ENCODE results near the gene PRPSAP2. TPM values are rescaled to one million over a fixed set of nuclear protein-coding genes. Genes with fewer than 3 reads are reported as not detected.
"Not testable (repeated sequence)": the region's sequence is repeated elsewhere in the genome, so short reads cannot be mapped to it uniquely, and the experiment has no call there.

The PRPSAP2 gene
- total RNA-seq, 1 donor from 2014 or later: 50.6 TPM

GRCh38 chr17:18920911-18921441, 63.0 kb downstream of the PRPSAP2 start:
- Mint-ChIP-seq H3K36me3 (ENCODE audit: low read depth, unreplicated experiment) (peaks cover 19% of the 10 kb centered on the region), H3K27ac (ENCODE audit: unreplicated experiment) (no peak overlapping the region), H3K4me1 (ENCODE audit: low read depth, unreplicated experiment) (peaks cover 17% of the 10 kb centered on the region), H3K27me3 (ENCODE audit: low read depth, unreplicated experiment) (no peaks in the 10 kb centered on the region), H3K4me3 (ENCODE audit: unreplicated experiment) (no peak overlapping the region), H3K9me3 (ENCODE audit: unreplicated experiment) (no peaks in the 10 kb centered on the region)
- Histone ChIP-seq H3K36me3 (ENCODE audit: insufficient read depth, low read length) (peaks cover 6% of the 10 kb centered on the region), H3K4me2 (ENCODE audit: low read length) (peak overlapping the region; percentile 53), H4K20me1 (ENCODE audit: insufficient read depth, low read length) (peaks cover 16% of the 10 kb centered on the region), H3K9ac (ENCODE audit: low read length) (peak overlapping the region; percentile 14), H3K9me3 (ENCODE audit: insufficient read depth, low read depth, low read length) (no peaks in the 10 kb centered on the region), H3K27me3 (ENCODE audit: insufficient read depth, low read length) (no peaks in the 10 kb centered on the region), H3K4me1 (ENCODE audit: insufficient read depth, low read length) (peaks cover 15% of the 10 kb centered on the region), H3K4me3 (ENCODE audit: insufficient read depth, low read depth, low read length) (no peak overlapping the region), H3K79me2 (ENCODE audit: insufficient read depth, low read length) (peaks cover 10% of the 10 kb centered on the region), H2AFZ (ENCODE audit: low read depth, low read length) (no peak overlapping the region), H3K27ac (ENCODE audit: low read depth, low read length) (peak overlapping the region; percentile 60)
- DNase-seq (ENCODE audit: low read depth) (peak; percentile 56), FAIRE-seq (peak; percentile 75)
- TF ChIP-seq CTCF (IDR thresholded peaks at IDR 0.05; ENCODE audit: insufficient read depth, low read depth, low read length): no peak

- peak overlapping the region; percentile 60 for H3K27ac ChIP-seq (ENCODE audit: low read depth, low read length)
- no peak overlapping the region for H3K4me3 ChIP-seq (ENCODE audit: insufficient read depth, low read depth, low read length)
- H3K9ac ChIP-seq (ENCODE audit: low read length): peak overlapping the region; percentile 14
- H3K36me3 ChIP-seq (ENCODE audit: insufficient read depth, low read length): peaks cover 3% of the 10 kb centered on the region
- FAIRE-seq (no peak), DNase-seq (ENCODE audit: low read depth) (no peak)
- Mint-ChIP-seq H3K36me3 (ENCODE audit: low read depth, unreplicated experiment) (peaks cover 18% of the 10 kb centered on the region), H3K9me3 (ENCODE audit: unreplicated experiment) (no peaks in the 10 kb centered on the region), H3K27ac (ENCODE audit: unreplicated experiment) (no peak overlapping the region), H3K4me1 (ENCODE audit: low read depth, unreplicated experiment) (peaks cover 17% of the 10 kb centered on the region), H3K27me3 (ENCODE audit: low read depth, unreplicated experiment) (no peaks in the 10 kb centered on the region), H3K4me3 (ENCODE audit: unreplicated experiment) (no peak overlapping the region)
- no peaks in the 10 kb centered on the region for H3K9me3 ChIP-seq (ENCODE audit: insufficient read depth, low read depth, low read length)
- no peak for TF ChIP-seq EZH2 (IDR thresholded peaks at IDR 0.05; ENCODE audit: insufficient read depth, low read length)
- TF ChIP-seq CTCF (IDR thresholded peaks at IDR 0.05; ENCODE audit: insufficient read depth, low read depth, low read length): no peak
- H3K4me1 ChIP-seq (ENCODE audit: insufficient read depth, low read length): peaks cover 15% of the 10 kb centered on the region
- H2AFZ ChIP-seq (ENCODE audit: low read depth, low read length): no peak overlapping the region
- peaks cover 10% of the 10 kb centered on the region for H3K79me2 ChIP-seq (ENCODE audit: insufficient read depth, low read length)
- H3K4me2 ChIP-seq (ENCODE audit: low read length): peak overlapping the region; percentile 53
- no peaks in the 10 kb centered on the region for H3K27me3 ChIP-seq (ENCODE audit: insufficient read depth, low read length)
- H4K20me1 ChIP-seq (ENCODE audit: insufficient read depth, low read length): peaks cover 16% of the 10 kb centered on the region
These were observed 63.6 kb downstream of the PRPSAP2 start for GRCh38 chr17:18921485-18921884.

GRCh38 chr17:18921912-18922451, 64.1 kb downstream of the PRPSAP2 start:
- H3K79me2 ChIP-seq (ENCODE audit: insufficient read depth, low read length): peaks cover 10% of the 10 kb centered on the region
- H3K36me3 ChIP-seq (ENCODE audit: insufficient read depth, low read length): no peaks in the 10 kb centered on the region
- peak overlapping the region; percentile 53 for H3K4me2 ChIP-seq (ENCODE audit: low read length)
- Mint-ChIP-seq H3K9me3 (ENCODE audit: unreplicated experiment) (no peaks in the 10 kb centered on the region), H3K27ac (ENCODE audit: unreplicated experiment) (no peak overlapping the region), H3K36me3 (ENCODE audit: low read depth, unreplicated experiment) (peaks cover 17% of the 10 kb centered on the region), H3K4me3 (ENCODE audit: unreplicated experiment) (no peak overlapping the region), H3K27me3 (ENCODE audit: low read depth, unreplicated experiment) (no peaks in the 10 kb centered on the region), H3K4me1 (ENCODE audit: low read depth, unreplicated experiment) (peaks cover 17% of the 10 kb centered on the region)
- no peak overlapping the region for H2AFZ ChIP-seq (ENCODE audit: low read depth, low read length)
- H3K4me3 ChIP-seq (ENCODE audit: insufficient read depth, low read depth, low read length): no peak overlapping the region
- peak overlapping the region; percentile 60 for H3K27ac ChIP-seq (ENCODE audit: low read depth, low read length)
- TF ChIP-seq CTCF (IDR thresholded peaks at IDR 0.05; ENCODE audit: insufficient read depth, low read depth, low read length) (no peak), EZH2 (IDR thresholded peaks at IDR 0.05; ENCODE audit: insufficient read depth, low read length) (no peak)
- no peaks in the 10 kb centered on the region for H3K9me3 ChIP-seq (ENCODE audit: insufficient read depth, low read depth, low read length)
- no peak overlapping the region for H3K9ac ChIP-seq (ENCODE audit: low read length)
- DNase-seq (ENCODE audit: low read depth): peak; percentile 73
- H4K20me1 ChIP-seq (ENCODE audit: insufficient read depth, low read length): peaks cover 16% of the 10 kb centered on the region
- no peaks in the 10 kb centered on the region for H3K27me3 ChIP-seq (ENCODE audit: insufficient read depth, low read length)
- peaks cover 15% of the 10 kb centered on the region for H3K4me1 ChIP-seq (ENCODE audit: insufficient read depth, low read length)
- no peak for FAIRE-seq

GRCh38 chr17:18922596-18922995, 64.7 kb downstream of the PRPSAP2 start:
- not testable (repeated sequence) for H3K27ac ChIP-seq (ENCODE audit: low read depth, low read length); DNase-seq (ENCODE audit: low read depth)

More at GRCh38 chr17:18922596-18922995, 64.7 kb downstream of the PRPSAP2 start:
- not testable (repeated sequence) for H3K9me3 Mint-ChIP-seq (ENCODE audit: unreplicated experiment); H3K9me3 ChIP-seq (ENCODE audit: insufficient read depth, low read depth, low read length); H3K9ac ChIP-seq (ENCODE audit: low read length); H3K27me3 Mint-ChIP-seq (ENCODE audit: low read depth, unreplicated experiment); H3K4me3 ChIP-seq (ENCODE audit: insufficient read depth, low read depth, low read length); H2AFZ ChIP-seq (ENCODE audit: low read depth, low read length); H3K4me3 Mint-ChIP-seq (ENCODE audit: unreplicated experiment); H3K27me3 ChIP-seq (ENCODE audit: insufficient read depth, low read length); H3K27ac Mint-ChIP-seq (ENCODE audit: unreplicated experiment); FAIRE-seq; H3K36me3 ChIP-seq (ENCODE audit: insufficient read depth, low read length); H3K79me2 ChIP-seq (ENCODE audit: insufficient read depth, low read length)
- Mint-ChIP-seq H3K4me1 (ENCODE audit: low read depth, unreplicated experiment) (peaks cover 17% of the 10 kb centered on the region), H3K36me3 (ENCODE audit: low read depth, unreplicated experiment) (peaks cover 19% of the 10 kb centered on the region)
- Histone ChIP-seq H3K4me1 (ENCODE audit: insufficient read depth, low read length) (peaks cover 15% of the 10 kb centered on the region), H3K4me2 (ENCODE audit: low read length) (peak overlapping the region; percentile 53), H4K20me1 (ENCODE audit: insufficient read depth, low read length) (peaks cover 16% of the 10 kb centered on the region)
